ENCODE results near the gene SLC41A3.

DNA sequence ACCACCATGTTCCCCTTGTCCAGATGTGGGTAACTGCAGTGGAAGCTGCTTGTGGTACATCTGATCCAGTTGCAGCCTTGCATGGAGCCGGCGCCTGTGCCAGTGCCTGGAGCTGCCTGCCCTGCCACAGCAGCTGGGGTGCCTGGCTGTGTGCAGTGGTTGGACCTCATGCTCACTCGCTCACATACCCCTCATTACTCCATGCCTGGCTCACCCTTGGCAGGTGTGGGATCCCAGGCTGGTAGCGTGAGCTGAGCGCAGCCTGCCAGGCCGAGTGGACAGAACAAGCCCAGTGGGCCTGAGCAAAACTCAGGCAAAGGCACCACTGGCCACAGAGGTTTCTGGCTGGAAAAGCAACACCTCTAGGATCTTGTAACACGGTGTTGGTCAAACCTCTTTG is 79.2 kb downstream of the SLC41A3 start:
- TF ChIP-seq, protein P1, sequence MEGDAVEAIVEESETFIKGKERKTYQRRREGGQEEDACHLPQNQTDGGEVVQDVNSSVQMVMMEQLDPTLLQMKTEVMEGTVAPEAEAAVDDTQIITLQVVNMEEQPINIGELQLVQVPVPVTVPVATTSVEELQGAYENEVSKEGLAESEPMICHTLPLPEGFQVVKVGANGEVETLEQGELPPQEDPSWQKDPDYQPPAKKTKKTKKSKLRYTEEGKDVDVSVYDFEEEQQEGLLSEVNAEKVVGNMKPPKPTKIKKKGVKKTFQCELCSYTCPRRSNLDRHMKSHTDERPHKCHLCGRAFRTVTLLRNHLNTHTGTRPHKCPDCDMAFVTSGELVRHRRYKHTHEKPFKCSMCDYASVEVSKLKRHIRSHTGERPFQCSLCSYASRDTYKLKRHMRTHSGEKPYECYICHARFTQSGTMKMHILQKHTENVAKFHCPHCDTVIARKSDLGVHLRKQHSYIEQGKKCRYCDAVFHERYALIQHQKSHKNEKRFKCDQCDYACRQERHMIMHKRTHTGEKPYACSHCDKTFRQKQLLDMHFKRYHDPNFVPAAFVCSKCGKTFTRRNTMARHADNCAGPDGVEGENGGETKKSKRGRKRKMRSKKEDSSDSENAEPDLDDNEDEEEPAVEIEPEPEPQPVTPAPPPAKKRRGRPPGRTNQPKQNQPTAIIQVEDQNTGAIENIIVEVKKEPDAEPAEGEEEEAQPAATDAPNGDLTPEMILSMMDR (IDR thresholded peaks at IDR 0.05): no peak
- TF ChIP-seq POLR2AphosphoS5 (IDR thresholded peaks at IDR 0.05): no peak
- TF ChIP-seq POLR2A (IDR thresholded peaks at IDR 0.05): no peak
- no peak for TF ChIP-seq EP300 (IDR thresholded peaks at IDR 0.05)

Data from gastroesophageal sphincter (tissue), 3 donors.